Measurements from ENCODE around the gene LACRT. TPM values are rescaled to one million over a fixed set of nuclear protein-coding genes. Genes with fewer than 3 reads are reported as not detected.

LACRT gene
- total RNA-seq, 1 donor, result not detected

Other genes starting within 250 kb of the LACRT start
- gene ITGA5, start 215.6 kb downstream of the LACRT start, total RNA-seq, result 168 TPM
- 1.8 TPM for gene GTSF1, start 161.3 kb downstream of the LACRT start, total RNA-seq
- gene NCKAP1L, start 137.1 kb downstream of the LACRT start, total RNA-seq, result 160 TPM
- gene PDE1B, start 85.3 kb downstream of the LACRT start, total RNA-seq, result 7.0 TPM
- gene PPP1R1A, start 46.2 kb downstream of the LACRT start, total RNA-seq, result not detected
- not detected for gene DCD, start 13.5 kb upstream of the LACRT start, total RNA-seq
- gene MUCL1, start 219.6 kb upstream of the LACRT start, total RNA-seq, result not detected

Measured in mononuclear cell (primary cell).